Measurements from ENCODE around the gene HOXB8.

- TF ChIP-seq CTCF (IDR thresholded peaks at IDR 0.05) (no peak), POLR2AphosphoS5 (IDR thresholded peaks at IDR 0.05; ENCODE audit: low read depth, low read length) (no peak; the same call in 1 of the 2 replicates), REST (IDR thresholded peaks at IDR 0.05; ENCODE audit: insufficient read depth in 1 of 2, low read depth in 2 of 2, low read length in 1 of 2) (no peak), SIN3A (IDR thresholded peaks at IDR 0.05; ENCODE audit: borderline replicate concordance, insufficient read depth, low read depth, low read length) (no peak)
Observed at GRCh38 chr17:48588528-48588927, 26.6 kb downstream of the HOXB8 start.
